GM18498 (cell line): Measurements from ENCODE around the gene RALGAPA2.
A peak's percentile ranks its signal among the peaks of the same experiment; 100 is the strongest.

Source experiments
- ATAC-seq: cut with Tn5 transposase; IDR thresholded peaks from one replicate; pipeline ENCODE4 v1.9.1; 2021; ENCODE audit warnings: mild to moderate bottlenecking, moderate library complexity; ENCODE audit not compliant: unreplicated experiment

The RALGAPA2 gene

DNA sequence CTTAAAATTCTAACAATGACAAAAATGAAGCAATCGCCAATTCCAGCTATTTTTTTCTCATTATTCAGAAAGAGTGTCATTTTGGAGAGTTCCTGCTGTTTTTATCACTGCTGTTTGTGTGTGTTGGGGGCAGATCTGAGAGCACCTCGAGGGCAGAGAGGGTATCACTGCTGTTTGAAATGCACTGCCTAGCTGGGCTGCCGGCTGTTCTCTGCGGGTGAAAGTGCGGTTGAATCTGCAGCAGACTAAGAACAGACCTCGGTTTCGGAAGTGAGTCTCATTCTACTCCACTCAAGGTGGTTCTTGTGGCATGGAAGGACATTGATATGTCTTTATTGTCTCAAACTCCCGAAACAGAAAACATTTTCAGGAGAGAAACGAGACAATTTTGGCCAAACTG is 326.3 kb downstream of the RALGAPA2 start:
- no peak for ATAC-seq

DNA sequence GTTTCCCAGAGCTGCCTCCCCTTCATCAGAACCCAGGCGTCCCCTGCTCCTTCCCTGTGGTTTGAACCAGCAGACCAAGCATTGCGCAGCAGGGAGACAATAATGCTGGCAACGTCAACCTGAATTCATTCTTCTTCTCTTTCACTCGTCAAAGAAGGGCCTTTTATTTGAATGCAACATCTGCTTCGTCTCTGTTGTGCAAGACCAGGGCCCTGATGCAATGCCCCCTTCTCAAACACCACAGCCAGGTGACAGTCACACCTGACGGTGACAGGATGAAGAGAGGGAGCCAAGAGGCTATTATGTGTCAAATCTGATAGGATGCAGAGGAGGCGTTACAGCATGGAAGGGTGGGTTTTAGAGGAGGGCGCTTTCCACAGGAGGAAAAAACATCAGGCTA is 336.6 kb downstream of the RALGAPA2 start:
- ATAC-seq = no peak

DNA sequence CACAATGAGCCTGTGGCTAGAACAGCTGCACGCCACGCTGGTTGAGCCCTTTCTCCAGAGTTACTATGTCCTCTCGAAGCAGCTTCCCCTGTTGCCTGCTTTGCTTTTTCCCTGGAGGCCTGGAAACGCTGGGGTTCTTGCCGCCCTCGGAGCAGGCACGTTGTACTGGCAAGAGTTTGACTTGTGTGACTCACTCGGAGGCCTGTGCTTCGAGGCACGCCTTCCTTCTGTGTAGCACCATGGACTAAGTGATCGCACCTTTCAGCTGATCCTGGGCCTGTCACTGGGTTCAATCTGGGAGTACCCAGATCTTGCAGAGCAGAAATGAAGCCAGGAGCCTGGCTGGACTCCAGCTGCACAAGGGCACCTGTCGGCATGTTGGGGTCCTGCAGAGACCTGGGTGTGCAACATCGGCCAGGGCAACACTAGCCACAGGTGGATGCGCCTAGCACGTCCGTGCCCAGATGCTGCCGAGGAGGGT is 339.3 kb downstream of the RALGAPA2 start:
- no peak for ATAC-seq

DNA sequence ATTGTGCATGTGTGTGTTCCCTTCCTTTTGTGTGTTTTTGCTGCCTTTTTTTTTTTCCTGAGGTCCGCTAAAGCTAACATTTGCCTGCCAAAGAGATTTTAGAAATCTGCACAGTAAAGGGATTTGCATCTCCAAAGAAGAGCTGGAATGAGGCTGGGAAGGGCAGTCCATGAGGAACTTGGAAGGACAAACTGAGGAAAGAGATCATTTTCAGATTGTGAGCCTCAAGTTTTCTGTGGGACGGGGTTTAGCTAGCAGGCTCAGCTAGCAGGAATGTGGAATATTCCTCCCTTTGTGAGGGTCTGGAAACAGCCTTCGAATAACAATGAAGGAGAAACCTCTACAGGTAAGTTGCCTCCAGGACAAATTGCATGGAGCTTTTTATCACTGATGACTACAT is 340.8 kb downstream of the RALGAPA2 start:
- no peak for ATAC-seq

DNA sequence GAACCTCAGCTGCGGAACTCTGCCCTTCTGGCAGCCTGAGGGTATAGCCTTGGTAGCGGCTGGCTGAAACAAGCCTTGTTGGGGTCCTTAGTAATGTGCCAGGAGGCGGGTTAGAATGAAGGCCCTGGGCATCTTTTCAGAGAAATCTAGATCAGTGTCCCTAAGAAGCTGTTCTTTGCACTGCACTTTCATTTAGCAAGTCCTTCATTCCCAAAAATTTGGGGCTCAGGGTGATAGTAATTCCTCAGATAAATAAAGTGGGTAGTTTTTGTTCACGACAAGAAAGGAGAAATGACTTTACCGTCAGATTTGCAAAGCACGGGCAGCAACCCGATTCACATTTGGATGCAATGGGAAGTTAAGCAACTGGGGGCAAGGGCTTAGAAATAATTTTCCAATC is 341.4 kb downstream of the RALGAPA2 start:
- ATAC-seq = no peak

DNA sequence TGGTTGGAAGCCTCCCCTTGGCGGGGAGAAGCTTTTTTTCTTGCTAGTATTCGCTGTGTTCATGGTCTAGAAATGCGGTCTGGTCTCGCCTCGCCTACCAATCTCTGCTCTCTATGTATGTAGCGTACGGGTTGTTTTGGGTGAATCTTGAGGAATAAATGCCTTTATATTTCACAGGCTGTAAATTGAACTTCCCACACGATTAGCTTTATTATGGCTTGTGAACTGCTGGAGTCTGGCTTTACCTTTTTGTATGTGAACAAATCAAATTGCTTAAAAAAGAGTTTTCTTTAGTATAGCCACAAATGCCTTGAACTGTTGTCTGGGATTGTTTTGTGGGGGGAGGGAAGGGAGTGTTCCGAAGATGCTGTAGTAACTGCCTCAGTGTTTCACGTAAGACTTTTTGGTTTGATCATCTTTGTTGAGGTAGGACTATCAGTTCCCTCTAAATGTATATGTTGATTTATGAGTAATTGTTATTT is 342.3 kb downstream of the RALGAPA2 start:
- no peak for ATAC-seq

DNA sequence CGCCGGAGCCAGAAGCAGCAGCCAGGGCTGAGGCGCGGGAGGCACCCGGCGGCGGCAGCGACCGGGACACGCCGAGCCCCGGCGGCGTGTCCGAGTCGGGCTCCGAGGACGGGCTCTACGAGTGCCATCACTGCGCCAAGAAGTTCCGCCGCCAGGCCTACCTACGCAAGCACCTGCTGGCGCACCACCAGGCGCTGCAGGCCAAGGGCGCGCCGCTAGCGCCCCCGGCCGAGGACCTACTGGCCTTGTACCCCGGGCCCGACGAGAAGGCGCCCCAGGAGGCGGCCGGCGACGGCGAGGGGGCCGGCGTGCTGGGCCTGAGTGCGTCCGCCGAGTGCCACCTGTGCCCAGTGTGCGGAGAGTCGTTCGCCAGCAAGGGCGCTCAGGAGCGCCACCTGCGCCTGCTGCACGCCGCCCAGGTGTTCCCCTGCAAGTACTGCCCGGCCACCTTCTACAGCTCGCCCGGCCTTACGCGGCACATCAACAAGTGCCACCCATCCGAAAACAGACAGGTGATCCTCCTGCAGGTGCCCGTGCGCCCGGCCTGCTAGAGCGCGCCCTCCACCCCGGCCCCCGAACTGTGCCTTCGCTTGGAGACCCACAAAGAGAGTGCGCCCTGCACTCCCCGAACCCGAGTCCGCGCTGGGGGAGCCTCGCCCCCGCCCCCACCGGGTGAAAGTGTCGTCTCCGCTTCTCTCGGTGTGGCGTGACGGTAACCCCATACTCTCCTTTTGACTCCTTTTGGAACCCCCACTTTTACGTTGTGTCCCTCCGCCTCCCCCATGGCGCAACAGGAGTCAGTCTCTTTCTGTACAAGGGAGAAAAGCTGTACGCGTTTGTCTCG is 343.0 kb downstream of the RALGAPA2 start:
- ATAC-seq = no peak

DNA sequence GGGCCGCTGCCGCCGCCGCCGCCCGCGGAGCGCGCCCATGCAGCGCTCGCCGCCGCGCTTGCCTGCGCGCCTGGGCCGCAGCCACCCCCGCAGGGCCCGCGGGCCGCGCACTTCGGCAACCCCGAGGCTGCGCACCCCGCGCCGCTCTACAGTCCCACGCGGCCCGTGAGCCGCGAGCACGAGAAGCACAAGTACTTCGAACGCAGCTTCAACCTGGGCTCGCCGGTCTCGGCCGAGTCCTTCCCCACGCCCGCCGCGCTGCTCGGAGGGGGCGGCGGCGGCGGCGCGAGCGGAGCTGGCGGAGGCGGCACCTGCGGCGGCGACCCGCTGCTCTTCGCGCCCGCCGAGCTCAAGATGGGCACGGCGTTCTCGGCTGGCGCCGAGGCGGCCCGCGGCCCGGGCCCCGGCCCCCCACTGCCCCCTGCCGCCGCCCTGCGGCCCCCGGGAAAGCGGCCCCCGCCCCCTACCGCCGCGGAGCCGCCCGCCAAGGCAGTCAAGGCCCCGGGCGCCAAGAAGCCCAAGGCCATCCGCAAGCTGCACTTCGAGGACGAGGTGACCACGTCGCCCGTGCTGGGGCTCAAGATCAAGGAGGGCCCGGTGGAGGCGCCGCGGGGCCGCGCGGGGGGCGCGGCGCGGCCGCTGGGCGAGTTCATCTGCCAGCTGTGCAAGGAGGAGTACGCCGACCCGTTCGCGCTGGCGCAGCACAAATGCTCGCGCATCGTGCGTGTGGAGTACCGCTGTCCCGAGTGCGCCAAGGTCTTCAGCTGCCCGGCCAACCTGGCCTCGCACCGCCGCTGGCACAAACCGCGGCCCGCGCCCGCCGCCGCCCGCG is 343.8 kb downstream of the RALGAPA2 start:
- no peak for ATAC-seq

DNA sequence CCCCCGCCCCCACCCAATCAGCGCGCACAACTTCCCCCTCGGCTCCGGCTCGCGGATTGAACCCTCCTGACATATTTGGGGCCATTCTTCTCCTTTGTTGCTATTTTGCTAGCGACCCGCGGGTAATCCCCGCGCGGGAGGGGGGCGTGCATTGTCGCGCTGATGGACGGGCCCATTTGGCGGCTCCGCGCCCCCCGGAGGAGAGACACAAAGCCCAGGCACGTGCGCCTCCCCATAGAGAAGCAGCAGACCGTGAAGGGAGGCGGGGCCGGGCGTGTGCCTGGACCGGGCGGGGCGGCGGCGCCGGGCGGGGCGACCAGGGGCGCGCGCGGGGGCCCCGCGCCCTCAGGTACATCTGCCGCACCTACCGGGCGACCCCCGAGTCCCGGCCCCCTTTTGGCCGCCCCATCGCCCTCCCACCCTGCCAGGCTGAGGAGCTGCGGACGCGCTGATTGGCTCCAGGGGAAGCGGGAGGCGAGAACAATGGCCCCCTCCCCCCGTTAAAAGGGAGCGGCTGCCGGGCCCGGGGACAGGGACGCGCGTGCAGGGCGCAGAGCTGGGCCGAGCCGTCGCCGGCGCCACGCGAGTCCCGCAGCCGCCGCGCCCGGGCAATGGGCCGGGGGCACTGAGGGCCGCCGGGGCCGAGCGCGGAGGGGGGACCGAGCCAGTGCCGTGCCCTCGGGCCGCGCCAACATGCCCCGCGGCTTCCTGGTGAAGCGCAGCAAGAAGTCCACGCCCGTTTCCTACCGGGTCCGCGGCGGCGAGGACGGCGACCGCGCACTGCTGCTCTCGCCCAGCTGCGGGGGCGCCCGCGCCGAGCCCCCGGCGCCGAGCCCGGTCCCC is 344.6 kb downstream of the RALGAPA2 start, which contains the start of gene INSM1:
TSS of gene INSM1 (plus strand) at position 530 of the 843 bp plus-strand sequence. CDS start at position 694, 164 bp downstream.
- no peak for ATAC-seq

DNA sequence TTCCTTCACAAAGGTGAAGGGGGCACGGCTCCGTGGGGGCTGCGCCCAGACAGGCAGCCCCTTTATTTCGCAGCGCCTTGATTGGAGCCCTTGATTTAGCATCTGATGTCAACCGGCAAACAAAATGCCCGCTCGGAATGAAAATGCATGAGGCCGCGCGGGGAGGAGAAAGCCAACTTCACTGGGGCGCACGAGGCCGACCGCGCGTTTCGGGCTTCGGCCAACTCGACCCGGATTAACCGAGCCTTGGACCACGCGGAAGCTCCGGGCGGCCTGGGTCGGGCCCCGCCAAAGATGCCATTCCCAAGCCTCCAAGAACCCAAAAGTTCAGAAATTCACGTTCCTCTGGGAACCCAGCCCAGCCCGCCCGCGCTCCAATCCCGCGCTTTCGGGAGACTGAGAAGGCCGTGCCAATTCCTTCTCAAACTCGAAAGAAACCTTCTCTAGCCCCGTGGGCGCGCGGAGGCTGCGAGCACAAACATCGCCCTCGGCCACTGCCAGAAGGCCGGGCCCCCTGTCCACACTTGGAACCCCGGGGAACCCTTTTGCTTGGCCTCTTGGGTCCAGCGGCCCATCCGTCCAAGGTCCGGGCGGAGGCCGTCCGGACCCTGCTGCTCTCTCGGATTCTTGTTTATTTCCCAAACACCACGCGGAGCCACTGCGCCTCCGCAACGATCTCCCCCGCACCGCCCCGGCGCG is 345.4 kb downstream of the RALGAPA2 start:
- no peak for ATAC-seq

DNA sequence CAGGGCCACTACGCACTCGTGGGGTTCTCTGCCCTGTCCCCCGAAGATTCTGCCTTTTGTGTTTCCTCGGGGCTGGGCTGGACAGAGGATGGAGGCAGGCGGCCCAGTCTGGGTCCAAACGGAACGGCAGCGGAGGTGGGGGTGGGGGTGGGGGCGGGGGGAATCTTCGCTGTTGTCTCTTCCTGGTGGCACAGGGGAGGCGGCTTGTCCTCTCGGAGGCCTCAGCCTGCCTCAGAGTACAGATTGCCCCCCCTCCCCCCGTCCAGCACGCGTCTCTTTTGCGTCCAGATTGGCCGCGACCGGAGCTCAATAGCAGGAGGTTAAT is 345.9 kb downstream of the RALGAPA2 start:
- ATAC-seq = no peak

DNA sequence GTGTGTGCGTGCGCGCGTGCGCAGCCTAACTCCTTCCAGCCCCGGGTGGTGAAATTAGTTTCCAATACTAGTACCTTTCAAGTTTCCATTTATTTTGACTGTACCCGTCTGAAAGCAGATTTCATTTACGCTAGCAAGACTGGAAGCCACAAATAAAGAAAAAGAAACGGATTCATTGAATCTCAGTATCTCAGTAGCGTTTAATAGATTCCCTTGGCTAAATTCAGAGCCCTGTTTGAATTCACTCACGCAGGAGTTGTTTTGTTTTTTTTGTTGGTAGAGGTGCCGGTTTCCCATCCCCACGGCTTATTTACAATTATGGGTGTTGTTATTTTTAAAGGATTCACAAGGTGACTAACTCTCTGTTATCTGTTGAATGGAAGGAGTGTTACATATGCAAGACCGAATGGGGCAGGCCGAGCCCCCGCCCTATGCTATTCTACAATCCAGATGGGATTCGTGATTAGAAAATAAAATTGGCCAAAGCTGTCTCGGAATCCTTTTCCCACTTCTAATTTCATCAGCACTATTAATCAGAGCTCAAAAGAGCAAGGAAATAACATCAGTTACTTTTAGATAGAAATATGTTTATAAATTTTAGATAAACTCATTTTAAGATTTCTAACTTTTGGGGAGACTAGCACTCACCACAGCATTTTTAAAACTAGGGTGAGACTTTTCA is 346.8 kb downstream of the RALGAPA2 start:
- no peak for ATAC-seq

DNA sequence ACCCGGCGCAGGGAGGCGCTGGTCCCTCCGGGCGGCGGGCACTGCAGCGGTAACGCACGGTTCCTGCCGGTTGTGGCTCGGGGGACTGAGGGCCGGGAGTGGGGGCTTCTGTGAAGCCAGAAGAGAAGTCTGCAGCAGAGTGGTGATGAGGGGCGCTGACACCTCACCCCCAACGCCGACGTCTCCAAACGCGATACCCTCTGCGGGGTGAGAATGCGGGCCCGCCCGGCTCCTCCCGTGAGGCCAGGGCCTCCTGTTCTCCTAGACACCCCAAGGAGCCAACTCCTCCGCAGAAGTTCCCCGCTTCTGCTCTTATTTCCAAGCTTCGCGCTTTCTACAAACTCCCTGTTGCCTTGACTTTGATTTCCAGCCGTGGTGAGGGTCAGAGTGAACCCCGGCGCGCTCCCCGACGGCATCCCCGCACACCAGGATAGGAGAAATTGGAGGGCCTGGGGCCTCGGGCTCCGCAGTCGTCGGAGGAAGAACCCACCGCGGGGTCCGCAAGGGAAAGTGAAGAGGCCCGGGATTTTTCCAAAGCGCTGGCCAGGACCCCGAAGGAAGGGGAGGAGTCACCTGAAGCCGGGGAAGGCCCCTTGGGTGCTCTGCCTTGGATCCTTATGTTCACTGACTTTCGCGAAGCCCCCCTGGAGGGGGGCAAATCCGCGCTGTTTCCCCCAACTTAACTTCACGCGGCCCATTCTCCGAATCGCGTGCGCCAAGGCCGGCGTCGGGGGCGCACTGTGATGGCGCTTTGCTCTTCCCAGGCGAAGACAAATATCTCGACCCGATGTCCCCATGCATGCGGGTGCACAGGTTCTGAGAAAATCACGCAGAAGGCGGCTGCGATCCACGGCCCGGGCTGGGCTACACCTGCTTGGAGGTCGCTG is 347.6 kb downstream of the RALGAPA2 start:
- no peak for ATAC-seq

DNA sequence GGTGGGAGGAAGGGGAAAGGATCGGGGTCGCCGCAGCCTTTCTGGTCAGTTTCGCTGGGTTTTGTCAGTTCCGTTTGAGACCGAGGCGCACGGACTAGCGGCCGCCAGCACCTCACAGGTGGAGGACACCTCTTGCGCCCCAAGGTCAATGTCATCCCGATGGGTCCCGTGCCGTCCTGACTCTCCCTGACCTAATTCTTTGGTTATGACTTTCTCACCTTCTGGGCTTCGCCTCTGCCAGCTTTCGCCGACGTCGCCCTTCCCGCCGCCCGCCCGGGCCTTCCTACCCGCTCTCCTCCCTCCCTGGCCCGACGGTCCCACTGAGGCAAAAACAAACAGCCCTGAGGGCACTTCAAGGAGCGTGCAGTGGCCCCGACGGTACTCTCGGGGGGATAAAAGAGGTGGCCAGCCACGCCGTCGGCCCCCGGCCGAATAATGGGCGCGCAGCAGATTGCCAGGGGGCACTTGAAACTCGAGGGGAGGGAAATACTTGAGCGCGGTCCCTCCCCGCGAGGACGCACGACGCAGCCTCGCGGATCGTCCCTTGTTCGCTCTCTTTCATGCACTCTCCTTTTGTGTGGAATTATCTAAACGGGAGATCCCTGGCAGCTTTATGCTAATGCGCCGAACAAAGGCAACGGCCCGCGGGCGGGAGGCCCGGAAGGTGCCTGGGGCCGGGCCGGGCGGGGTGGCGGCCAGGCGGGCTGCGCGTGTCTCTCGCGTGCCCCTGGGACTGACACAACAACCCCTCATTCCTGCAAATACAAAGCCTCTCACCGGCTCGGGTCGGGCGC is 348.4 kb downstream of the RALGAPA2 start:
- ATAC-seq = no peak

DNA sequence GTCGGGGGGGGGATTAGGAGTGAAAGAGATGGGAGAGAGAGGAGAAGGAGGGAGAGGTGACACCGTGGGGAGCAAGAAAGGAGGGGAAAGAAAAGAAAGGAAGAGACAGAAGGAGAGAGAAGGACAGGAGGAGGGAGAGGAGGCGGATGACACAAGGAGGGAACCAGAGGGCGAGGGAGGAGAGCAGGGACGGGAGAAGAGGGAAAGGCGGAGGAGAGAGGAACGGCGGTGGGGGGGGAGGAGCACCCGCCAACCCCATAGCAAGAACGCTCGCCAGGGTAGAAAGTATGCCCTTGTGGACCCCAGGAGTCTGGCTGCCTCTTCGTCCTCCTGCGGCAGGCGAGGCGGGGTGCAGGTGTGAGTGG is 349.0 kb downstream of the RALGAPA2 start:
- no peak for ATAC-seq

DNA sequence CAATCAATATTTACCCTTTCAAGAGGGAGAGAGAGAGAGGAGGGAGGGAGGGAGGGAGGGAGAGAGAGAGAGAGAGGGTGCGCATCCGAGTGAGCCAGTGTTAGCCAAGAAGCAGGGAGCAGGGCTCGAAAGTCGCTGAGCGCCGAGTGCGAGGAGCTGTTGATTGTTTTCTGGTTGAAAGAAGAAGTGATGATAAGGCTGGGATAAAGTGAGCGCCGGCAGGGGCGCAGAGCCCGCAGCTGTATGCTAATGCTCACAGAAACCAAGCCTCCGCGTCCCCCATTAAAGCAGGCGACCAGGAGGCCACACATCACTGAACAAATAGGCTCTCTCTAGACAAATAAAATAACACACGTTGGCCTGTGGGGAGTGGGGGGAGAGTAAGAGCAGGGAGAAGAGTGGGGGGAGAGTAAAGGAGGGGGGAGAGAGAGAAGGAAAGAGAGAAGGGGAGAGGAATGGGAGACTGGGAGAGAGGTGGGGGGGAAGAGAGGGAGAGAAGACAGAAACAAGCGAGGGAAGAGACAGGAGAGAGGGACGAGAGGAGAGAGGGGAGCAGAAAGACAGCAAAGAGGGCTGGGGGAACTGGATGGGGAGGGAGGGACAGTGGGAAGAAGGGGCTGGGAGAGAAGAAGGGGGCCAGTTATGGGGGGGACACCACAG is 349.5 kb downstream of the RALGAPA2 start:
- no peak for ATAC-seq

DNA sequence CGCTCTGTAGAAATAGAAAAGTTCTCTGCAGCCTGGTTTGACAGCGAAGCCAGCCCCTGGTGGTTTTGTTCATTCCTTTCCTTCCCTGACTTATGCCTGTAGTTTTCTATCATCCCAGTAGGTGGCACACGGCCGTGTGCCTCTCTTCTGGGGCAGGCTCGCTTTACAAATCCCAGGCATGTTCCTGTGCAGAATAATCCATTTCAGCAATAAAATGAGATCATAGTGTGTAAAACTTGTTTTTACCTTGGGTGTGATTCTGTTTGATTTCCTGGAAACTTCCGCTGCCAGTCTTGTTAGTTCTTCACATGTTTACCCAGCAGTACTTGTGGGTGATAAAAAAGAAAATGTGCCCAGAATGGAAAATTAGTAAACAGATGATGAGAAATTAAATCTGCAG is 352.0 kb downstream of the RALGAPA2 start:
- ATAC-seq = peak; percentile 75

DNA sequence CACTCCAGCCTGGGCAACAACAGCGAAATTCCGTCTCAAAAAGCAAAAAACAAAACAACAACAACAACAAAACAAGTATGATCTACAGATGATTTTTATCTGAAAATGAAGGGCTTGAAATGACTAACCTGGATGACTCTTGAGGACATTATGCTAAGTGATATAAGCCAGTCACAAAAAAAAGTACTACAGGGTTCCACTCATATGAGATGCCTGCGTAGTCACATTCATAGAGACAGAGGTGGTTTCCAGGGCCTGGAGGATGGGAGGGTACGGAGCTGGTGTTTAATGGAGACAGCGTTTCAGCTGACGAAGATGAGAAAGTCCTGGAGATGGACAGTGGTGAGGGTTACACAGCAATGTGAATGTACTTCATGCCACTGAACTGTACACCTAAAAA is 352.8 kb downstream of the RALGAPA2 start:
- ATAC-seq = no peak
